HEK293 (cell line): Measurements from ENCODE around the gene CADM1.

Experiments used
- CTCF ChIA-PET: fragments of 350-600 bp; formaldehyde crosslinking; extraction: SDS; loops from one replicate; lab custom pipeline; 2021; ENCODE audit warnings: antibody characterized with exemption; lab: Yijun Ruan, JAX
- POLR2A ChIA-PET: fragments of 300-600 bp; formaldehyde crosslinking; extraction: SDS; loops from one replicate; lab custom pipeline; 2020; ENCODE audit warnings: antibody characterized with exemption, inconsistent platforms; lab: Yijun Ruan, JAX
- H3K27ac ChIP-seq: fragments of 200-500 bp; sonication (Bioruptor generic); 2 replicates; pipeline ENCODE4 v1.5.1; 2014; ENCODE audit warnings: low read depth, low read length, control low read depth, inconsistent platforms; ENCODE audit errors: extremely low read depth
- H3K36me3 ChIP-seq, 2 experiments: fragments of 200-500 bp in 1 of 2; sonication (Bioruptor generic) in 1 of 2; 1 replicate in 1 of 2; 2 replicates in 1 of 2; pipeline ENCODE4 v1.5.1; 2014 to 2017; ENCODE audit warnings: inconsistent platforms in 2 of 2, low read length in 2 of 2; ENCODE audit not compliant: control insufficient read depth in 2 of 2, insufficient read depth in 1 of 2
- H3K4me1 ChIP-seq: fragments of 200-500 bp; sonication (Bioruptor generic); 2 replicates; pipeline ENCODE4 v1.5.1; 2014; ENCODE audit warnings: mild to moderate bottlenecking, low read length, inconsistent platforms; ENCODE audit not compliant: control insufficient read depth, insufficient read depth
- H3K4me3 ChIP-seq: 2 replicates; pipeline ENCODE4 v1.5.1; 2011; ENCODE audit warnings: low read depth, mild to moderate bottlenecking, control low read depth, low read length, moderate library complexity
- H3K9me3 ChIP-seq: fragments of 200-500 bp; sonication (Bioruptor generic); 2 replicates; pipeline ENCODE4 v1.5.1; 2014; ENCODE audit warnings: low read depth, low read length, inconsistent platforms; ENCODE audit not compliant: control insufficient read depth, insufficient read depth
- KLF9 ChIP-seq: fragments of 450-650 bp; formaldehyde crosslinking; IDR thresholded peaks from 2 replicates; pipeline ENCODE4 v1.5.1; 2016; ENCODE audit warnings: missing biosample characterization, missing genetic modification characterization, low read depth
- OSR2 ChIP-seq: fragments of 450-650 bp; formaldehyde crosslinking; IDR thresholded peaks from 2 replicates; pipeline ENCODE4 v1.5.1; 2016; ENCODE audit warnings: missing biosample characterization, missing genetic modification characterization
- RBAK ChIP-seq: fragments of 450-650 bp; formaldehyde crosslinking; IDR thresholded peaks from 2 replicates; pipeline ENCODE4 v1.5.1; 2016; ENCODE audit warnings: missing biosample characterization, missing genetic modification characterization
- REPIN1 ChIP-seq: fragments of 450-650 bp; formaldehyde crosslinking; IDR thresholded peaks from 2 replicates; pipeline ENCODE4 v1.5.1; 2017; ENCODE audit warnings: missing biosample characterization, missing genetic modification characterization, low read depth
- ZNF114 ChIP-seq: fragments of 450-650 bp; formaldehyde crosslinking; IDR thresholded peaks from 2 replicates; pipeline ENCODE4 v1.5.0; 2017; ENCODE audit warnings: missing biosample characterization, missing genetic modification characterization
- ZNF140 ChIP-seq: fragments of 450-650 bp; formaldehyde crosslinking; IDR thresholded peaks from 2 replicates; pipeline ENCODE4 v1.5.1; 2016; ENCODE audit warnings: missing biosample characterization, missing genetic modification characterization
- ZNF157 ChIP-seq: fragments of 450-650 bp; formaldehyde crosslinking; IDR thresholded peaks from 2 replicates; pipeline ENCODE4 v1.5.1; 2016; ENCODE audit warnings: missing biosample characterization, missing genetic modification characterization
- ZNF19 ChIP-seq: fragments of 450-650 bp; formaldehyde crosslinking; IDR thresholded peaks from 2 replicates; pipeline ENCODE4; 2016; ENCODE audit warnings: missing biosample characterization, missing genetic modification characterization, low read depth
- ZNF274 ChIP-seq, 2 experiments: fragments of 200-500 bp in 1 of 2; fragments of 450-650 bp in 1 of 2; sonication (Bioruptor generic) in 1 of 2; formaldehyde crosslinking in 1 of 2; IDR thresholded peaks; 2 replicates each; pipeline versions ENCODE4 v1.5.1 to v1.6.1; 2014 to 2016; ENCODE audit warnings: borderline replicate concordance in 1 of 2, inconsistent platforms in 1 of 2, low read length in 1 of 2, missing biosample characterization in 1 of 2, missing genetic modification characterization in 1 of 2
- ZNF510 ChIP-seq: fragments of 450-650 bp; formaldehyde crosslinking; IDR thresholded peaks from 2 replicates; pipeline ENCODE4 v1.5.1; 2018; ENCODE audit warnings: mild to moderate bottlenecking, missing genetic modification characterization, missing biosample characterization; ENCODE audit not compliant: insufficient replicate concordance
- ZNF560 ChIP-seq: fragments of 450-650 bp; formaldehyde crosslinking; IDR thresholded peaks from 2 replicates; pipeline ENCODE4 v1.5.1; 2017; ENCODE audit warnings: missing biosample characterization, missing genetic modification characterization, borderline replicate concordance
- ZNF596 ChIP-seq: fragments of 450-650 bp; IDR thresholded peaks from 2 replicates; pipeline ENCODE4 v1.5.0; 2018; ENCODE audit warnings: missing biosample characterization, mild to moderate bottlenecking, missing genetic modification characterization, moderate library complexity
- TF ChIP-seq, protein P1 (sequence below): fragments of 450-650 bp; IDR thresholded peaks from 2 replicates; pipeline ENCODE4 v1.5.1; 2018; ENCODE audit warnings: missing biosample characterization, mild to moderate bottlenecking, missing genetic modification characterization
- TF ChIP-seq, protein P2 (sequence below): fragments of 450-650 bp; formaldehyde crosslinking; IDR thresholded peaks from 2 replicates; pipeline ENCODE4 v1.5.1; 2016; ENCODE audit warnings: missing biosample characterization, missing genetic modification characterization
- TF ChIP-seq, protein P3 (sequence below): fragments of 450-650 bp; formaldehyde crosslinking; IDR thresholded peaks from 2 replicates; pipeline ENCODE4 v1.5.1; 2016; ENCODE audit warnings: missing biosample characterization, missing genetic modification characterization
- TF ChIP-seq, protein P4 (sequence below): fragments of 450-650 bp; formaldehyde crosslinking; IDR thresholded peaks from 2 replicates; pipeline ENCODE4 v1.5.1; 2016; ENCODE audit warnings: missing biosample characterization, missing genetic modification characterization
- TF ChIP-seq, protein P5 (sequence below): fragments of 450-650 bp; formaldehyde crosslinking; IDR thresholded peaks from 2 replicates; pipeline ENCODE4 v1.5.1; 2017; ENCODE audit warnings: missing biosample characterization, missing genetic modification characterization
- TF ChIP-seq, protein P6 (sequence below): fragments of 450-650 bp; formaldehyde crosslinking; IDR thresholded peaks from 2 replicates; pipeline ENCODE4 v1.5.1; 2016; ENCODE audit warnings: missing biosample characterization, missing genetic modification characterization
- TF ChIP-seq, protein P7 (sequence below): fragments of 450-650 bp; formaldehyde crosslinking; IDR thresholded peaks from 2 replicates; pipeline ENCODE4 v1.5.1; 2016; ENCODE audit warnings: missing biosample characterization, missing genetic modification characterization
- TF ChIP-seq, protein P8 (sequence below): fragments of 450-650 bp; formaldehyde crosslinking; IDR thresholded peaks from 2 replicates; pipeline ENCODE4 v1.5.1; 2016; ENCODE audit warnings: missing biosample characterization, missing genetic modification characterization

Gene CADM1

DNA sequence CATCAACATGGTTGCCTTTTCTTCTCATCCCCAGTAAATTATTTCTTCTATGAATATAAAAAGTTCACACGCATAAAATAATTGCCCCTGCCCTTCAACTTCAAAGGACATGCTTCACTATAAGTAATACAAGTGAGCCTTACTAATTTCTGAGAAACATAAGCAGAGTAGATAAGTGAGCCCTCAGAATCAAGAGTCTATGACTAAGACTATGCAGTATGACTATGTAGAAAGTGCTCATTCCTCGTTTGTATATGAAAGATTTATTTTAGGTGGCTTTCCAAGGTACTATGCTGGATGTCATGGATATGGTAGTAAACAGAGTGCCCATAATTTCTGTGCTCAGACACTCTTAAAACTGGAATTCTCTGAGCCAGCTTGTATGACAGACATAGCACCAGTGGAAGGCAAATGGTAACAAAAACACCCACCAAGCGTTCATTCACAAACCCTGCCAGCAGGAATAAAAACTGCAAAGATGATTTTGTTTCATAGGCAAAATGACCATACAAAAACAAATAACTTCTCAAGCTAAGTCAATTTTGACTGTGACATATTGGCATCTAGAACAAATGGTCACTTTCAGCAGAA lies 189.8 kb downstream of the CADM1 start:
- no peak overlapping the region for H3K27ac ChIP-seq
- H3K4me1 ChIP-seq = peaks cover 6% of the 10 kb centered on the region
- ChIA-PET POLR2A (no interaction called here), CTCF (interaction anchor here (1.0 kb wide), 1 partner anchor 10 kb away, joined by 3 read pairs; no protein-coding TSS in a partner anchor)
- no peak overlapping the region for H3K4me3 ChIP-seq
- TF ChIP-seq ZNF510 (tag by site-specific recombination) (no peak), ZNF560 (tag by site-specific recombination) (no peak), ZNF114 (tag by site-specific recombination) (no peak), ZNF596 (tag by site-specific recombination) (no peak), REPIN1 (tag by site-specific recombination) (no peak), ZNF19 (tag by site-specific recombination) (no peak), ZNF157 (no peak), RBAK (tag by site-specific recombination) (no peak), ZNF274 (IDR thresholded peaks at IDR 0.05; ENCODE audit: low read length) (no peak), ZNF274 (tag by site-specific recombination; IDR thresholded peaks at IDR 0.05; ENCODE audit: borderline replicate concordance) (no peak), ZNF140 (tag by site-specific recombination) (no peak), KLF9 (tag by site-specific recombination) (no peak), OSR2 (tag by site-specific recombination) (no peak)
- TF ChIP-seq, protein P1, sequence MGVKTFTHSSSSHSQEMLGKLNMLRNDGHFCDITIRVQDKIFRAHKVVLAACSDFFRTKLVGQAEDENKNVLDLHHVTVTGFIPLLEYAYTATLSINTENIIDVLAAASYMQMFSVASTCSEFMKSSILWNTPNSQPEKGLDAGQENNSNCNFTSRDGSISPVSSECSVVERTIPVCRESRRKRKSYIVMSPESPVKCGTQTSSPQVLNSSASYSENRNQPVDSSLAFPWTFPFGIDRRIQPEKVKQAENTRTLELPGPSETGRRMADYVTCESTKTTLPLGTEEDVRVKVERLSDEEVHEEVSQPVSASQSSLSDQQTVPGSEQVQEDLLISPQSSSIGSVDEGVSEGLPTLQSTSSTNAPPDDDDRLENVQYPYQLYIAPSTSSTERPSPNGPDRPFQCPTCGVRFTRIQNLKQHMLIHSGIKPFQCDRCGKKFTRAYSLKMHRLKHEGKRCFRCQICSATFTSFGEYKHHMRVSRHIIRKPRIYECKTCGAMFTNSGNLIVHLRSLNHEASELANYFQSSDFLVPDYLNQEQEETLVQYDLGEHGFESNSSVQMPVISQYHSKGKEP (tag by site-specific recombination) = no peak
- TF ChIP-seq, protein P2, sequence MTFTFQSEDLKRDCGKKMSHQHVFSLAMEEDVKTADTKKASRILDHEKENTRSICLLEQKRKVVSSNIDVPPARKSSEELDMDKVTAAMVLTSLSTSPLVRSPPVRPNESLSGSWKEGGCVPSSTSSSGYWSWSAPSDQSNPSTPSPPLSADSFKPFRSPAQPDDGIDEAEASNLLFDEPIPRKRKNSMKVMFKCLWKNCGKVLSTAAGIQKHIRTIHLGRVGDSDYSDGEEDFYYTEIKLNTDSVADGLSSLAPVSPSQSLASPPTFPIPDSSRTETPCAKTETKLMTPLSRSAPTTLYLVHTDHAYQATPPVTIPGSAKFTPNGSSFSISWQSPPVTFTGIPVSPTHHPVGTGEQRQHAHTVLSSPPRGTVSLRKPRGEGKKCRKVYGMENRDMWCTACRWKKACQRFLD (tag by site-specific recombination) = no peak
- TF ChIP-seq, protein P3, sequence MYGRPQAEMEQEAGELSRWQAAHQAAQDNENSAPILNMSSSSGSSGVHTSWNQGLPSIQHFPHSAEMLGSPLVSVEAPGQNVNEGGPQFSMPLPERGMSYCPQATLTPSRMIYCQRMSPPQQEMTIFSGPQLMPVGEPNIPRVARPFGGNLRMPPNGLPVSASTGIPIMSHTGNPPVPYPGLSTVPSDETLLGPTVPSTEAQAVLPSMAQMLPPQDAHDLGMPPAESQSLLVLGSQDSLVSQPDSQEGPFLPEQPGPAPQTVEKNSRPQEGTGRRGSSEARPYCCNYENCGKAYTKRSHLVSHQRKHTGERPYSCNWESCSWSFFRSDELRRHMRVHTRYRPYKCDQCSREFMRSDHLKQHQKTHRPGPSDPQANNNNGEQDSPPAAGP (tag by site-specific recombination) = no peak
- TF ChIP-seq, protein P4, sequence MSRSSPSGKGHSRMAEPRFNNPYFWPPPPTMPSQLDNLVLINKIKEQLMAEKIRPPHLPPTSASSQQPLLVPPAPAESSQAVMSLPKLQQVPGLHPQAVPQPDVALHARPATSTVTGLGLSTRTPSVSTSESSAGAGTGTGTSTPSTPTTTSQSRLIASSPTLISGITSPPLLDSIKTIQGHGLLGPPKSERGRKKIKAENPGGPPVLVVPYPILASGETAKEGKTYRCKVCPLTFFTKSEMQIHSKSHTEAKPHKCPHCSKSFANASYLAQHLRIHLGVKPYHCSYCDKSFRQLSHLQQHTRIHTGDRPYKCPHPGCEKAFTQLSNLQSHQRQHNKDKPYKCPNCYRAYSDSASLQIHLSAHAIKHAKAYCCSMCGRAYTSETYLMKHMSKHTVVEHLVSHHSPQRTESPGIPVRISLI (tag by site-specific recombination) = no peak
- TF ChIP-seq, protein P5, sequence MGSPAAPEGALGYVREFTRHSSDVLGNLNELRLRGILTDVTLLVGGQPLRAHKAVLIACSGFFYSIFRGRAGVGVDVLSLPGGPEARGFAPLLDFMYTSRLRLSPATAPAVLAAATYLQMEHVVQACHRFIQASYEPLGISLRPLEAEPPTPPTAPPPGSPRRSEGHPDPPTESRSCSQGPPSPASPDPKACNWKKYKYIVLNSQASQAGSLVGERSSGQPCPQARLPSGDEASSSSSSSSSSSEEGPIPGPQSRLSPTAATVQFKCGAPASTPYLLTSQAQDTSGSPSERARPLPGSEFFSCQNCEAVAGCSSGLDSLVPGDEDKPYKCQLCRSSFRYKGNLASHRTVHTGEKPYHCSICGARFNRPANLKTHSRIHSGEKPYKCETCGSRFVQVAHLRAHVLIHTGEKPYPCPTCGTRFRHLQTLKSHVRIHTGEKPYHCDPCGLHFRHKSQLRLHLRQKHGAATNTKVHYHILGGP (tag by site-specific recombination) = no peak
- TF ChIP-seq, protein P6, sequence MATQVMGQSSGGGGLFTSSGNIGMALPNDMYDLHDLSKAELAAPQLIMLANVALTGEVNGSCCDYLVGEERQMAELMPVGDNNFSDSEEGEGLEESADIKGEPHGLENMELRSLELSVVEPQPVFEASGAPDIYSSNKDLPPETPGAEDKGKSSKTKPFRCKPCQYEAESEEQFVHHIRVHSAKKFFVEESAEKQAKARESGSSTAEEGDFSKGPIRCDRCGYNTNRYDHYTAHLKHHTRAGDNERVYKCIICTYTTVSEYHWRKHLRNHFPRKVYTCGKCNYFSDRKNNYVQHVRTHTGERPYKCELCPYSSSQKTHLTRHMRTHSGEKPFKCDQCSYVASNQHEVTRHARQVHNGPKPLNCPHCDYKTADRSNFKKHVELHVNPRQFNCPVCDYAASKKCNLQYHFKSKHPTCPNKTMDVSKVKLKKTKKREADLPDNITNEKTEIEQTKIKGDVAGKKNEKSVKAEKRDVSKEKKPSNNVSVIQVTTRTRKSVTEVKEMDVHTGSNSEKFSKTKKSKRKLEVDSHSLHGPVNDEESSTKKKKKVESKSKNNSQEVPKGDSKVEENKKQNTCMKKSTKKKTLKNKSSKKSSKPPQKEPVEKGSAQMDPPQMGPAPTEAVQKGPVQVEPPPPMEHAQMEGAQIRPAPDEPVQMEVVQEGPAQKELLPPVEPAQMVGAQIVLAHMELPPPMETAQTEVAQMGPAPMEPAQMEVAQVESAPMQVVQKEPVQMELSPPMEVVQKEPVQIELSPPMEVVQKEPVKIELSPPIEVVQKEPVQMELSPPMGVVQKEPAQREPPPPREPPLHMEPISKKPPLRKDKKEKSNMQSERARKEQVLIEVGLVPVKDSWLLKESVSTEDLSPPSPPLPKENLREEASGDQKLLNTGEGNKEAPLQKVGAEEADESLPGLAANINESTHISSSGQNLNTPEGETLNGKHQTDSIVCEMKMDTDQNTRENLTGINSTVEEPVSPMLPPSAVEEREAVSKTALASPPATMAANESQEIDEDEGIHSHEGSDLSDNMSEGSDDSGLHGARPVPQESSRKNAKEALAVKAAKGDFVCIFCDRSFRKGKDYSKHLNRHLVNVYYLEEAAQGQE (tag by site-specific recombination) = no peak
- TF ChIP-seq, protein P7, sequence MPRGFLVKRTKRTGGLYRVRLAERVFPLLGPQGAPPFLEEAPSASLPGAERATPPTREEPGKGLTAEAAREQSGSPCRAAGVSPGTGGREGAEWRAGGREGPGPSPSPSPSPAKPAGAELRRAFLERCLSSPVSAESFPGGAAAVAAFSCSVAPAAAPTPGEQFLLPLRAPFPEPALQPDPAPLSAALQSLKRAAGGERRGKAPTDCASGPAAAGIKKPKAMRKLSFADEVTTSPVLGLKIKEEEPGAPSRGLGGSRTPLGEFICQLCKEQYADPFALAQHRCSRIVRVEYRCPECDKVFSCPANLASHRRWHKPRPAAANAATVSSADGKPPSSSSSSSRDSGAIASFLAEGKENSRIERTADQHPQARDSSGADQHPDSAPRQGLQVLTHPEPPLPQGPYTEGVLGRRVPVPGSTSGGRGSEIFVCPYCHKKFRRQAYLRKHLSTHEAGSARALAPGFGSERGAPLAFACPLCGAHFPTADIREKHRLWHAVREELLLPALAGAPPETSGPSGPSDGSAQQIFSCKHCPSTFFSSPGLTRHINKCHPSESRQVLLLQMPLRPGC (tag by site-specific recombination) = no peak
- TF ChIP-seq, protein P8, sequence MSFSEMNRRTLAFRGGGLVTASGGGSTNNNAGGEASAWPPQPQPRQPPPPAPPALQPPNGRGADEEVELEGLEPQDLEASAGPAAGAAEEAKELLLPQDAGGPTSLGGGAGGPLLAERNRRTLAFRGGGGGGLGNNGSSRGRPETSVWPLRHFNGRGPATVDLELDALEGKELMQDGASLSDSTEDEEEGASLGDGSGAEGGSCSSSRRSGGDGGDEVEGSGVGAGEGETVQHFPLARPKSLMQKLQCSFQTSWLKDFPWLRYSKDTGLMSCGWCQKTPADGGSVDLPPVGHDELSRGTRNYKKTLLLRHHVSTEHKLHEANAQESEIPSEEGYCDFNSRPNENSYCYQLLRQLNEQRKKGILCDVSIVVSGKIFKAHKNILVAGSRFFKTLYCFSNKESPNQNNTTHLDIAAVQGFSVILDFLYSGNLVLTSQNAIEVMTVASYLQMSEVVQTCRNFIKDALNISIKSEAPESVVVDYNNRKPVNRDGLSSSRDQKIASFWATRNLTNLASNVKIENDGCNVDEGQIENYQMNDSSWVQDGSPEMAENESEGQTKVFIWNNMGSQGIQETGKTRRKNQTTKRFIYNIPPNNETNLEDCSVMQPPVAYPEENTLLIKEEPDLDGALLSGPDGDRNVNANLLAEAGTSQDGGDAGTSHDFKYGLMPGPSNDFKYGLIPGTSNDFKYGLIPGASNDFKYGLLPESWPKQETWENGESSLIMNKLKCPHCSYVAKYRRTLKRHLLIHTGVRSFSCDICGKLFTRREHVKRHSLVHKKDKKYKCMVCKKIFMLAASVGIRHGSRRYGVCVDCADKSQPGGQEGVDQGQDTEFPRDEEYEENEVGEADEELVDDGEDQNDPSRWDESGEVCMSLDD (tag by site-specific recombination) = no peak
- H3K36me3 ChIP-seq = no peaks in the 10 kb centered on the region
- H3K9me3 ChIP-seq = no peaks in the 10 kb centered on the region
